Gastrocnemius medialis (tissue), 4 donors: Measurements from ENCODE around the gene PRKAG3.

Experiments
- POLR2A ChIP-seq, 2 donors: fragments of 450-650 bp; IDR thresholded peaks; one replicate each; pipeline ENCODE4 v1.6.1; 2017; ENCODE audit warnings: antibody characterized with exemption in 2 of 2, mild to moderate bottlenecking in 2 of 2, moderate library complexity in 2 of 2
- TF ChIP-seq, protein P1 (sequence below), 5 experiments: fragments of 450-650 bp in 3 of 5; fragments of 200-600 bp in 2 of 5; sonication (generic) in 2 of 5; IDR thresholded peaks in 4 of 5; conservative IDR thresholded peaks in 1 of 5; 1 replicate in 4 of 5; 2 replicates in 1 of 5; pipeline ENCODE4 v1.5.1; 2016 to 2019; ENCODE audit warnings: antibody characterized with exemption in 5 of 5, mild to moderate bottlenecking in 3 of 5, moderate library complexity in 3 of 5

- TF ChIP-seq, protein P1, sequence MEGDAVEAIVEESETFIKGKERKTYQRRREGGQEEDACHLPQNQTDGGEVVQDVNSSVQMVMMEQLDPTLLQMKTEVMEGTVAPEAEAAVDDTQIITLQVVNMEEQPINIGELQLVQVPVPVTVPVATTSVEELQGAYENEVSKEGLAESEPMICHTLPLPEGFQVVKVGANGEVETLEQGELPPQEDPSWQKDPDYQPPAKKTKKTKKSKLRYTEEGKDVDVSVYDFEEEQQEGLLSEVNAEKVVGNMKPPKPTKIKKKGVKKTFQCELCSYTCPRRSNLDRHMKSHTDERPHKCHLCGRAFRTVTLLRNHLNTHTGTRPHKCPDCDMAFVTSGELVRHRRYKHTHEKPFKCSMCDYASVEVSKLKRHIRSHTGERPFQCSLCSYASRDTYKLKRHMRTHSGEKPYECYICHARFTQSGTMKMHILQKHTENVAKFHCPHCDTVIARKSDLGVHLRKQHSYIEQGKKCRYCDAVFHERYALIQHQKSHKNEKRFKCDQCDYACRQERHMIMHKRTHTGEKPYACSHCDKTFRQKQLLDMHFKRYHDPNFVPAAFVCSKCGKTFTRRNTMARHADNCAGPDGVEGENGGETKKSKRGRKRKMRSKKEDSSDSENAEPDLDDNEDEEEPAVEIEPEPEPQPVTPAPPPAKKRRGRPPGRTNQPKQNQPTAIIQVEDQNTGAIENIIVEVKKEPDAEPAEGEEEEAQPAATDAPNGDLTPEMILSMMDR (IDR thresholded peaks at IDR 0.05 in 4 of 5, conservative IDR thresholded peaks at IDR 0.05 in 1 of 5), result no peak
- no peak for TF ChIP-seq POLR2A (IDR thresholded peaks at IDR 0.05)
Observed at GRCh38 chr2:218878926-218879761, 47.5 kb upstream of the PRKAG3 start.
